Activated CD4-positive, alpha-beta T cell treated with anti-CD3 and anti-CD28 coated beads for 36 hours (primary cell): ENCODE results near the gene FAM131A. TPM values are rescaled to one million over a fixed set of nuclear protein-coding genes. Genes with fewer than 3 reads are reported as not detected.

Experiments used
- ATAC-seq: fragments of 200-7000 bp; cut with Tn5 transposase; one replicate; pipeline ENCODE4 v1.10.0; 2021; ENCODE audit warnings: mild to moderate bottlenecking, moderate library complexity
- CTCF ChIA-PET: fragments of 350-600 bp; sonication (Branson Sonifier 250); formaldehyde crosslinking; loops from one replicate; lab custom pipeline; 2021; ENCODE audit warnings: antibody characterized with exemption; lab: Charles Lee
- POLR2A ChIA-PET: fragments of 350-600 bp; sonication (Branson Sonifier 250); formaldehyde crosslinking; loops from one replicate; lab custom pipeline; 2021; ENCODE audit warnings: antibody characterized with exemption, inconsistent platforms; lab: Charles Lee
- DNase-seq: peaks from one replicate; pipeline ENCODE4 v3.0.0-alpha.2; 2020
- H3K27ac Mint-ChIP-seq: one replicate; pipeline ENCODE4 v1.8.0; 2021; ENCODE audit warnings: mixed read lengths
- H3K27me3 Mint-ChIP-seq: one replicate; pipeline ENCODE4 v1.8.0; 2021; ENCODE audit warnings: mixed read lengths
- H3K36me3 Mint-ChIP-seq: one replicate; pipeline ENCODE4 v1.8.0; 2021; ENCODE audit warnings: low read depth, mixed read lengths
- H3K4me1 Mint-ChIP-seq: one replicate; pipeline ENCODE4 v1.8.0; 2021; ENCODE audit warnings: mixed read lengths
- H3K4me3 Mint-ChIP-seq: one replicate; pipeline ENCODE4 v1.8.0; 2021; ENCODE audit warnings: mild to moderate bottlenecking, moderate library complexity, mixed read lengths
- H3K9me3 Mint-ChIP-seq: one replicate; pipeline ENCODE4 v1.8.0; 2021; ENCODE audit warnings: low read depth, mixed read lengths
- intact Hi-C, 2 experiments: fragments of 100-400 bp; cut with DNase I in 1 of 2; cut with micrococcal nuclease in 1 of 2; formaldehyde crosslinking; loops; one replicate each; pipeline versions ENCODE4 v1.14.2 to v1.15.1; 2022 to 2024; cut with DNase I, micrococcal nuclease
- total RNA-seq, 2 experiments: library from RNA; stranded (reverse); gene quantifications; one replicate each; pipeline ENCODE4 v1.2.3, GENCODE V29; 2021

FAM131A gene
- total RNA-seq, 2 experiments from 2014 or later: 3.7 to 4.5 TPM

DNA sequence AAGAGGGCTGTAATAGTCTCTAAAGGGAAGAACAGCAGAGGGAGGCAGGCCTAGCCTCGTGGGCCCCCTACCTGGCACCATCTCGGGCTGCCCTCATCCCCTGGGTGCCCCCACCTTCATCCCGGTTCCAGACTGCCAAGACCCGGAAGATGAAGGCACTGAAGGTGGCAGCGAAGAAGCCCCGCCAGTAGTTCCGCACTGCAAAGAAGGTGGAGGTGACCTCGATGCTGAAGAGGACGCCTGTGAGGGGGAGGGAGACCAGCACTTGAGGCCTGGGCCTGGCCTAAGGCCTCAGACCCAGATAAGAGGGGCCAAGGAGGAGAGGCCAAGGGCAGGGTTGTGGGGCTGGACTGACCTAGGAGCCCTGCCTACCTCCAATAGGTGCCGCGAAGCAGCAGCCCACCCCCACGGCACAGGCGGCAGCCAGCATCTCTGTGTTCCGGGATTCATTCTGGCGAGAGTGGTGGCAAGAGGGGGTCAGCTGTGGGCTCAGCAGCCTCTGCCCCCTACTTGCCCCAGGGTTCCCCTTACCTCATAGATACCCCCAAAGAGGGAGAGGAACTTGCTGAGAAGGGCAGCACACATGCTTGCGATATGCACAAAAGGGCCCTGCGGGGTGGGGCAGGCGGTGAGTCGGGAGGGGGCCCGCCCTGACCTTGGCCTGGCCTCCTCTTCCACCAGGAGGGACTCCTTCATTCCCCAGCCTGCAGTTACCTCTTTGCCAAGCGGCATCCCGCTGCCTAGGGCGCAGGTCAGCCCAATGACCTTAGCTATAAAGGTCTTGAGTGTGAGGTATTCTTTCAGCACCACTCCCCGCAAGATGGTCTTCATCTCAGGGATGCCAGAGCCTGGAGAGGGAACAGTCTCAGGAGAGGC is 20.1 kb downstream of the FAM131A start:
- Mint-ChIP-seq H3K4me1 (peaks cover 6% of the 10 kb centered on the region), H3K27ac (no peak overlapping the region), H3K36me3 (peaks cover 4% of the 10 kb centered on the region), H3K4me3 (no peak overlapping the region), H3K9me3 (no peaks in the 10 kb centered on the region), H3K27me3 (no peaks in the 10 kb centered on the region)
- no peak for DNase-seq
- intact Hi-C loops: no loop called here
- CTCF ChIA-PET: interaction anchor here (0.7 to 1.4 kb wide), 3 partner anchors 10 to 1169 kb away, joined by 3 to 4 read pairs (median 3); no protein-coding TSS in a partner anchor
- POLR2A ChIA-PET: no interaction called here
- no peak for ATAC-seq

DNA sequence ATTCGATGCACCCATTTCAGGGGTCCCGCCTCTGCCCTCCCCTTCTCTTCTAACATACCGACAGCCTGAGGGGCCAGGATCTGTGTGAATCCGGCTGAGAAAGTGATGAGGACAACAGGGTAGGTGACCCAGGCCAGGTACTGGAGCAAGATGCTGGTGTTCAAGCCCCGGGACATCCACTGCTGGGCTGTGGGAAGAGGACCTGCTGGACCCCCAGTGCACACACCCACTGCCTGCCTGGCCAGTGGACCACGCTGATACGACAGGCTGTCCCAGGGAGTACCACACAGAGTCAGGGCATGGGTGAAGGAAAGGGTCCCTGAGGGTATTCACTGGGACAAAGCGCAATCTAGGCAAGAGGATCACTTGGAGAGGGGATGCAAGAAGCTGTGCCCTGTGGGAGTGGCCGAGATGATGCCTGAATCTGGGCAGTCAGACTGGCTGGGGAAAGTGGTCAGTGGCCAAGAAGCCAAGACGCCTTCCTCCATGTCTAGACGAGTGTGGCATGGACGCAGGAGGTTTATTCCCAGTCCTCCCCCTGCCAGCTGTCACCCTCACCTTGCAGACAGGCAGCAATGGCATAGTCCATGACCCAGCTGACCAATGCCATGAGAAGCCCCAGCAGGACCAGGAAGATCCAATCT is 20.8 kb downstream of the FAM131A start:
- intact Hi-C loops: no loop called here
- no peaks in the 10 kb centered on the region for H3K27me3 Mint-ChIP-seq
- peaks cover 6% of the 10 kb centered on the region for H3K4me1 Mint-ChIP-seq
- ChIA-PET CTCF (interaction anchor here (0.6 to 1.4 kb wide), 3 partner anchors 11 to 45 kb away, joined by 3 read pairs; no protein-coding TSS in a partner anchor), POLR2A (no interaction called here)
- H3K4me3 Mint-ChIP-seq: no peak overlapping the region
- no peak for ATAC-seq
- peaks cover 5% of the 10 kb centered on the region for H3K36me3 Mint-ChIP-seq
- H3K27ac Mint-ChIP-seq: no peak overlapping the region
- DNase-seq: no peak
- no peaks in the 10 kb centered on the region for H3K9me3 Mint-ChIP-seq

DNA sequence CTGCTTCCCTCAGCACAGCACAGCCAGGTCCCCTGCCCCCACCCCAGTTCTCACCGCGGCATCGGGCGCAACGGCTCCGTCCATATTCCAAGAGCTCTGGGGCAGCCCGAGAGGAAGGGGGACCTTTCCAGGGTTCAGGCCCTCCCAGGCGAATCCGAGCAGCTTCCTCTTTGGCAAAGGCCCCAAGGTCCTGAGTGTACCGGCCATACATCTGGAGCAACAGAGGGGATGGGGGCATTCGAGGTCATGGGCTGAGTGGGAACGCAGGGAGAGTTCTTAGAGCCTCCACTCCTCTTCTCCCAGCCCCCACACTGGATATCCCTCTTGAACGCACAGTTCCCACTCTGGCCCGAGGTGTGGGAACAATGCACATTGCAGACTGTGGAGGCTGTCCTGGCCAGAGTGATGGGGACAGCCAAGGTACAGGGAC is 21.5 kb downstream of the FAM131A start:
- no peaks in the 10 kb centered on the region for H3K9me3 Mint-ChIP-seq
- DNase-seq: no peak
- peaks cover 6% of the 10 kb centered on the region for H3K4me1 Mint-ChIP-seq
- H3K4me3 Mint-ChIP-seq: no peak overlapping the region
- peaks cover 11% of the 10 kb centered on the region for H3K36me3 Mint-ChIP-seq
- intact Hi-C loops: no loop called here
- H3K27ac Mint-ChIP-seq: no peak overlapping the region
- CTCF ChIA-PET: interaction anchor here (0.6 to 1.4 kb wide), 3 partner anchors 12 to 46 kb away, joined by 3 read pairs; no protein-coding TSS in a partner anchor
- POLR2A ChIA-PET: no interaction called here
- no peak for ATAC-seq
- H3K27me3 Mint-ChIP-seq: no peaks in the 10 kb centered on the region

GRCh38 chr3:184359610-184360009 is 22.2 kb downstream of the FAM131A start:
- H3K27ac Mint-ChIP-seq: no peak overlapping the region
- intact Hi-C loops: loop anchor here in 1 of 2 experiments (5.0 kb wide), 2 partner anchors 722 to 923 kb away; partner anchors contain the start of gene KLHL24
- no peak for DNase-seq
- H3K4me3 Mint-ChIP-seq: peak overlapping the region; percentile 98
- no peaks in the 10 kb centered on the region for H3K9me3 Mint-ChIP-seq
- H3K36me3 Mint-ChIP-seq: peaks cover 17% of the 10 kb centered on the region
- no peak for ATAC-seq
- ChIA-PET POLR2A (no interaction called here), CTCF (interaction anchor here (0.9 to 1.3 kb wide), 3 partner anchors 12 to 462 kb away, joined by 3 to 5 read pairs (median 3); no protein-coding TSS in a partner anchor)
- peaks cover 10% of the 10 kb centered on the region for H3K4me1 Mint-ChIP-seq
- H3K27me3 Mint-ChIP-seq: no peaks in the 10 kb centered on the region

GRCh38 chr3:184360070-184360928 is 22.9 kb downstream of the FAM131A start:
- intact Hi-C loops: loop anchor here in 1 of 2 experiments (5.0 kb wide), 2 partner anchors 723 to 922 kb away; partner anchors contain the start of gene KLHL24
- POLR2A ChIA-PET: no interaction called here
- ATAC-seq (no peak), DNase-seq (no peak)
- Mint-ChIP-seq H3K9me3 (no peaks in the 10 kb centered on the region), H3K27me3 (no peaks in the 10 kb centered on the region), H3K36me3 (peaks cover 21% of the 10 kb centered on the region), H3K4me3 (peak overlapping the region; percentile 98), H3K4me1 (peaks cover 17% of the 10 kb centered on the region), H3K27ac (no peak overlapping the region)
- CTCF ChIA-PET: interaction anchor here (0.9 to 1.8 kb wide), 4 partner anchors 11 to 463 kb away, joined by 3 to 5 read pairs (median 4); no protein-coding TSS in a partner anchor

GRCh38 chr3:184360929-184361531 is 23.6 kb downstream of the FAM131A start:
- DNase-seq (no peak), ATAC-seq (no peak)
- Mint-ChIP-seq H3K36me3 (peaks cover 23% of the 10 kb centered on the region), H3K4me3 (peak overlapping the region; percentile 98), H3K9me3 (no peaks in the 10 kb centered on the region), H3K27me3 (no peaks in the 10 kb centered on the region), H3K27ac (peak overlapping the region; percentile 58), H3K4me1 (peaks cover 20% of the 10 kb centered on the region)
- intact Hi-C loops: loop anchor here in 1 of 2 experiments (5.0 kb wide), 2 partner anchors 724 to 921 kb away; partner anchors contain the start of gene KLHL24
- CTCF ChIA-PET: interaction anchor here (1.8 kb wide), 1 partner anchor 180 kb away, joined by 4 read pairs; no protein-coding TSS in a partner anchor
- POLR2A ChIA-PET: no interaction called here

DNA sequence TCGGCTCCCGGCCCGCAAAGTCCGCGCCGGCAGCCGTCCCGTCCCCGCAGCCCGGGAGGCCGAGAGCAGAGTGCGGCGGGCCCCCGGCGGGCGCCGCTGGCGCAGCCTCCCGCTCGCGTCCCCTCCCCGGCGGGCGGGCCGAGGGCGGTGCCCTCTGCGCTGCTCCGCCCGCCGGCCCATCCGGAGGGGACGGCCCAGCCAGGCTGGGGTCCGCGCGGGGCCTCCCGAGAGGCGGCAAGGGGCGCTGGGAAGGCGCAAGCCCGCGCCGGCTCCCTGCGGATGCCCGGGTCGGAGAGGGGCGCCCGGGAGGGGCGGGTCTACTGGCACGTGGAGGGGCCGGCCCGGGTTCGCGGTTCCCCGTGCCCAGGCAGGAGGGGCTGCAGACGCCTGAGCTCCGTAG is 24.1 kb downstream of the FAM131A start, which contains the start of the genes CLCN2 and POLR2H:
TSS of gene CLCN2 (minus strand) at position 74 of the 400 bp plus-strand sequence. CDS start 126 bp downstream, outside the sequence.
TSS of gene POLR2H (plus strand) at position 179 of the 400 bp plus-strand sequence. CDS start 1,783 bp downstream, outside the sequence.
- peak within 1 kb of the TSS; percentile 98 for H3K4me3 Mint-ChIP-seq
- intact Hi-C loops: loop anchor here in 1 of 2 experiments (5.0 kb wide), 2 partner anchors 724 to 921 kb away; partner anchors contain the start of gene KLHL24
- H3K27ac Mint-ChIP-seq: peak within 1 kb of the TSS; percentile 97
- H3K4me1 Mint-ChIP-seq: peaks cover 22% of the 10 kb centered on the region
- ATAC-seq (peak; percentile 27), DNase-seq (peak; percentile 66)
- H3K9me3 Mint-ChIP-seq: no peaks in the 10 kb centered on the region
- ChIA-PET CTCF (interaction anchor here (0.8 to 1.8 kb wide), 5 partner anchors 8 to 180 kb away, joined by 3 to 9 read pairs (median 4); partner anchors contain the start of gene FAM131A), POLR2A (no interaction called here)
- H3K27me3 Mint-ChIP-seq: no peaks in the 10 kb centered on the region
- peaks cover 26% of the 10 kb centered on the region for H3K36me3 Mint-ChIP-seq

DNA sequence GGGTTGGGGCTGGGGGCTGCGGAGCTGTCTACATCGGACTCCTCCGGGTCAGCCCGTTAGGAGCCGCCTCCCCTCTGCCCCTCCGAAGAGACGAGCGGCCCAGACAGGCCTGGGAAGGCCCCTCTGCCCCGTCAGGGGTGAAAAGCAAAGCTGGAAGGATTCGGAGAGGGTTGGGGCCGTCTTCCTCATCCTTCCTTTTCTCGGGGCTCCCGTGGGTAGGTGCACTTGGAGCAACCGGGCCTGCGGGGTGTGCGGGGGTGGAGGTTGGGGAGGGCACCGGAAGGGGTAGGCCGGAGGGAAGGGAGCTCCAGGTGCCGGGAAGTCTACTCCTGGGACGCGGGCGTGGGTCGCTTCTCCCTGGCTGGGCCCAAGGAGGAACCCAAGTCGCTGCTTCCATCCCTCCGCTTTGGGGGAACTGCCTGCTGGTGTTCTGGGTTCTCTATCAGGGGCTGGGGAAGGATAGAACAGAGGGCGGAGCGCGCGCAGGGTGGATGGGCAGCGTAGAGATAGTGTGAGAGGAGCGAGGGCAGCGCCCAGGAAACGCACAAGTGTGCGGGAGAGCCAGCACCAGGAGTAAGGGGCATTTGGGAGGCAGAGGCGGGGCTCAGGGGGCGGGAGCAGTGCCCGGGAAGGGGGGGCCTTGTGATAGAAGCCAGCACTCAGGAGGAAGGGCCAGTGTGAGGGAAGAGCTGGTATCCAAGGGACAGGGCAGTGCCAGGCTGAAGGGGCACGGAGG is 24.7 kb downstream of the FAM131A start:
- POLR2A ChIA-PET: interaction anchor here (0.6 kb wide), 1 partner anchor 24 kb away, joined by 3 read pairs; no protein-coding TSS in a partner anchor
- Mint-ChIP-seq H3K36me3 (peaks cover 32% of the 10 kb centered on the region), H3K4me3 (peak overlapping the region; percentile 98), H3K9me3 (no peaks in the 10 kb centered on the region), H3K27ac (peak overlapping the region; percentile 97), H3K27me3 (no peaks in the 10 kb centered on the region), H3K4me1 (peaks cover 28% of the 10 kb centered on the region)
- intact Hi-C loops: loop anchor here (2.0 to 5.0 kb wide), 5 partner anchors 47 to 920 kb away; partner anchors contain the start of genes ALG3 (in 1 of the 2), EEF1AKMT4 (in 1 of the 2), EIF4G1 (in 1 of the 2) and KLHL24 (in 1 of the 2)
- CTCF ChIA-PET: interaction anchor here (0.7 to 1.8 kb wide), 6 partner anchors 9 to 179 kb away, joined by 3 to 9 read pairs (median 4); partner anchors contain the start of gene FAM131A
- ATAC-seq: peak; percentile 15
- peak; percentile 69 for DNase-seq
